HG03196 (cell line): ENCODE measurements around the gene LILRB2.
"Not testable (repeated sequence)": the region's sequence is repeated elsewhere in the genome, so short reads cannot be mapped to it uniquely, and the experiment has no call there.

ENCODE experiments used
- ATAC-seq: cut with Tn5 transposase; IDR thresholded peaks from one replicate; pipeline ENCODE4 v1.9.1; 2021; ENCODE audit not compliant: unreplicated experiment

Gene LILRB2

DNA sequence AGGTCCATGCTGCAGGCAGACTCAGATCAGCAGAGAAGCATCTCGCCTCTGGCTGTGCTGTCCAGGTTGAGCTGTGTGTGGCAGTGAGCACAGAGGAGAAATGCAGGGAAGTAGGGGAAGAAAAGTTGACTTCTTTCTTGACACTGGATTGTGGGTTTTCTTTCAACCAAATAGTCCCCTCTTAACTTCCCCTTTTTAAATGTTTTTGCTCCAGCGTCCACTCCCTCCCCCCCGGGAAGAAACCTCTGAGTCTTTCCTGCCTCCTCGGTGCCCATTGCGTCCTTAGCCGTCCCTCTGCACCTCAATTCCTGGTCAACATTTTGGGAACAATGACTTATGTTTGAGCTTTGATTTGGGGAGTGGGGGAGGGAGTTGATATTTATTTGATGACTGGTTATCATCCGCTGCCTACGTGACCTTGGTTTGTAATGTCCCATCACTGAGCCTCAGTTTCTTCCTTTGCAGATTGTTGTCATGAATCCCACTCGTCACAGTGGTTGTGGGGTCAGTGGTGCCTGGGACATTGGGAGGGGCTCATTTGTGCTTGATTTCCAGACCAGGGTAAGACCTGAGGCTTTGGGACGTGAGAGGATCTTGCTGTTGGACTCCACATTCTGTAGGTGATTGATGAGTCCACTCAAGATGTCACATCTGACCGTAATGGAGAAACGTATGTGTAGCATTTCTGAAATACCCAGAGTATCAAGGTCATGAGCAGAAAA, at the start of gene LILRB2:
Gene LILRB2 (minus strand): TSS at position 104 of the 722 bp plus-strand sequence. CDS start 614 bp downstream, outside the sequence.
- ATAC-seq = no peak

DNA sequence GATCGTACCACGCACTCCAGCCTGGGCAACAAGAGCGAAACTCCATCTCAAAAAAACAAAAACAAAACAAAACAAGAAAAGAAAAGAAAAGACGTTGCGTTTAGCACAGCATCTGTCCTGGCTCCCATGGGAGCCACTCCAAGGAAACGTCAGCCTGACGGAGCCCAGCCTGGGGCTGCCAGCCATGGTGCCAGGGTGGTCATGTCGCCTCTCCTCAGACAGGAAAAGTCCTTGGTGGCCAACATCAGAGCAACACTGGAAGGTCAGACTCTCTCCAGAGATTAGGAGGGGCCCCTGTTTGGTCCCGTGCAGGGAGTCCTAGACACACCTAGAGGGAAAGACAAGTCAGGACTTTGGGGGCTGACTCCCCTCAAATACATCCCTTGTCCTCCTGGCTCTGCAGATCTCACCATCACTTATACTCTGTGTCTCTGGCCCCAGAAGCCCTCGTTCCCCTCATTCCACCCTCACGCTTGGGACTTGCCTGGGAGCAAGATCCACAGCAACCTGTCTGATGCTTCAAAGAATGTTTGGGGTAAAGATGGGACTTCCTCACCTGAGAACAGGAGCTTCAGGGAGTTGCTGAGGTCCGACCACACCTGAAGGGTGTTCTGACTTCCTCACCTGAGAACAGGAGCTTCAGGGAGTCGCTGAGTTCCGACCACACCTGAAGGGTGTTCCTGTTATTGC, 48.7 kb upstream of the LILRB2 start:
- no peak for ATAC-seq

DNA sequence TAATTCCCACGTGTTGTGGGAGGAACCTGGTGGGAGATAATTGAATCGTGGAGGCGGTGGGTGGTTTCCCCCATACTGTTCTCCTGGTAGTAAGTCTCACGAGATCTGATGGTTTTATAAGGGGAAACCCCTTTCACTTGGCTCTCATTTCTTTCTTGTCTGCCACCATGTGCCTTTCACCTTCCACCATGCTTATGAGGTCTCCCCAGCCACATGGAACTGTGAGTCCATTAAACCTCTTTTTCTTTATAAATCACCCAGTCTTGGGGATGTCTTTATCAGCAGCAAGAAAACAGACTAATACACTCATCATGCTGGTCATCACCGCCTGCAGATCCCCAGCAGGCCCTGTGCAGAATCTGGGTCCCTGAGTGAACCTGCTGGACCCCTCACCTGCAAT, 47.9 kb upstream of the LILRB2 start:
- not testable (repeated sequence) for ATAC-seq

DNA sequence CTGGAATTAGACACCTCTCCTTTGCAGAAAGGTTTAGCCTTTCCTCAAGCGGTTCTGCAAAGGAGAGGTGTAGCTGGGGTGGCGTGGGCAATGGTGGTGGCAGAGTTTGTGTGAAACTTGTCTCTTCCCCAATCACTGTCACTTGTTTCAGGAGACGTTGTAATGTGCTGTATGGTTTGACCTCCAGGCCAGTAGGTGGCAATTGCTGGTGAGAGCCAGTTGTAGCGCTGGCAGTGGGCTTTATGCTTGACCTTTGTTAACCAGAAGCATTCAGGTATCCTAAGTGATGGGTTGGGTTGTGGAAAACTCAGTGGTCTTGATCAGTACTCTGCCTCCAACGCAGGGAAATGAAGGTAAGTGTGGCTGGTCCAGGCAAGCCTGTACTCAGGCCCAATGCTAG, 44.7 kb upstream of the LILRB2 start:
- no peak for ATAC-seq

DNA sequence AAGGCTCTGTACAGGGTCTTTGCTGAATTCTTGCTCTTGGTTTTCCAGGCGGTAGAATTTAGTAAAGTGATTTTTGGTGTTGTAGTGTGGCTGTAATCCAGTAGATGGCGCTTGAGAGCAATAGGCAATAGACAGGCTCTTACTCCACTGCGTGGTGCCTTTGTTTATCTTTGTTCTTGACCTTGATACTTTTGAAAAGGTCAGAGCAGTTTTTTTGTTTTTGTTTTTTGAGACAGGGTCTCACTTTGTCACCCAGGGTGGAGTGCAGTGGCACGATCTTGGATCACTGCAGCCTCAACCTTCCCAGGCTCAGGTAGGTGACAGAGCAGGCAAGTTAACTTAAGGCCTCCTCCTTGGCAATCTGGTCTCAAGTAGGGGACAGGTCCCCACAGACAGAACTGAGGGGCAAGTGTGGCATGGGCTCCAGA, 44.3 kb upstream of the LILRB2 start:
- no peak for ATAC-seq

DNA sequence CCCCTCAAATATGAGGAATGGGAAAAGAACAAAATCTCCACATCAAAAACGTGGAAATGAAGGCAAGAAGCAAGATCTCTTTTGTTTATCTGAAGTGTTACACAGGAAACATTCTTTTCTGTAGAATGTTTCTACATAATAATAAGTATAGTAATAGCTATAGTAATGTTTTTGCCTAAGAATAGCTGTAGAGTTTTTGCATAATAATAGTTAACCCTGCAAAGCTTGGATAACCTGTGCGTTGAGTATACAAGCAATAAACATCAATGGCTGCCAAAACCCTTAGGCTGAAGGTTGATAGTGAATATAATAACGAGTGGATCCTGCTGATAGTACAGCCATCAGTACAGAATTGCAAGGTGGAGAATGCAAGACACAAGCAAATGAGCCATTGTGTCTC, 43.2 kb upstream of the LILRB2 start:
- no peak for ATAC-seq

DNA sequence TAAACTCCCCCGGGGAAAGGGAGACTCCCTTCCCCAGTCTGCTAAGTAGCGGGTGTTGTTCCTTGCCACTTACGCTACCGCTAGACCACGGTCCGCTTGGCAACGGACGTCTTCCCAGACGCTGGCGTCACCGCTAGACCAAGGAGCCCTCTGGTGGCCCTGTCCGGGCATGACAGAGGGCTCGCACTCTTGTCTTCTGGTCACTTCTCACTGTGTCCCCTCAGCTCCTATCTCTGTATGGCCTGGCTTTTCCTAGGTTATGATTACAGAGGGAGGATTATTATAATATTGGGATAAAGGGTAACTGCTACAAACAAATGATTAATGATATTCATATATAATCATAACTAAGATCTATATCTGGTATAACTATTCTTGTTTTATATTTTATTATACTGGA, 42.0 kb upstream of the LILRB2 start:
- not testable (repeated sequence) for ATAC-seq

DNA sequence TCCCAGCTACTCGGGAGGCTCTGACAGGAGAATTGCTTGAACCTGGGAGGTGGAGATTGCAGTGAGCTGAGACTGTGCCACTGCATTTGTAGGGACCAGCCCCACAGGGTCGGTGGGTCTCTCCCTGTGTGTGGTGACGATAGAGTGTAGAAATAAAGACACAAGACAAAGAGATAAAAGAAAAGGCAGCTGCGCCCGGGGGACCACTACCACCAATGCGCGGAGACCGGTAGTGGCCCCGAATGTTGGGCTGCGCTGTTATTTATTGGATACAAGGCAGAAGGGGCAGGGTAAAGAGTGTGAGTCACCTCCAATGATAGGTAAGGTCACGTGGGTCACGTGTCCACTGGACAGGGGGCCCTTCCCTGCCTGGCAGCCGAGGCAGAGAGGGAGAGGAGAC, 41.4 kb upstream of the LILRB2 start:
- not testable (repeated sequence) for ATAC-seq

DNA sequence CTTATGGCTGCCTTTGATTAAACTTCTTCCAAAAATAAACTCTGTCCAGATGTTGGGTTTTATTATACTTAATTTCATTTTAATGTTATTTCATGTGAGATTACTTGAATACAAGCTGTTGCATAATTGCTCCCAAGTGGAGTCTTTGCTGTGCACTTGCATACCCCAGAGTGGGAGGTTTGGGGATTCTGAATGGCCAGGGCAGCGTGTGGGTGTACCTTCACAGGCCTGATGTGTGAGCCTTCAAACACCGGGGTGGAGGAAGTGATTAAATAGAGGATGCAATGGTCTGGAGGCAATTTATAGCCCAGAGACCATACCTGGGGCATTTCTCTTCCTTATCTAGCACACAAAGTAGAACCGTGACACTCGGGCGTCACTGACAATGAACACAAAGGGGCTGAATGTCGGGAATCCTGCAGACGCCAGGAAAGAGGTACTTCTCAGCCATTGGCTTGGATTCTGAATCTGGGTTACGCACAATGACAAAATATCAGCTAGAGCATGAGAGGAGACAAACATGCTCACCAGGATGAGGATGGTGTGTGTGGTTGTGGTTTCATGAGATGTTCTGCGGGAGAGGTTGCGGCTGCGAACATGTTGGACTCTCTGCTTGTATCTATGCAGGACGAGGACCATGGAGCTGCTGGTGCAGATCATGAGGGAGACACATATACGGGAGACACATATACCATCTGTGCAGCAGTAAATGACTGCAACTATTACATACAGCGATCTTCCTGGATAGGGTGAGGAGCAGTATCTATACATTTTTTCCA, 39.2 kb upstream of the LILRB2 start:
- no peak for ATAC-seq

DNA sequence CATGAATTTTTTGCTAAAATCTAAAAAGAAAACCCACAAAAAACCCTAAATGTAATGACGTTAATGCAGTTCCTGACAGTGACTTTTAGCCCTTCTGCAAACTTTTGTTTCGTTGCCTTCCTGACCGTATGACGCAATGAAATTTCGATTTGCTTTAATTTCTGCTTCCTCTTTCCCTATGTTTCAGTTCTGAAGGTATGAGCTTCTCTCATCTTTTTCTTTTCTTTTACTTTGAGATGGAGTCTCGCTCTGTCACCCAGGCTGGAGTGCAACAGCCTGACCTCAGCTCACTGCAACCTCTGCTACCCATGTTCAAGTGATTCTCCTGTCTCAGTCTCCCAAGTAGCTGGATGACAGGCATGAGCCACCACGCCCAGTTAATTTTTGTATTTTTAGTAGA, 38.1 kb upstream of the LILRB2 start:
- ATAC-seq = no peak

DNA sequence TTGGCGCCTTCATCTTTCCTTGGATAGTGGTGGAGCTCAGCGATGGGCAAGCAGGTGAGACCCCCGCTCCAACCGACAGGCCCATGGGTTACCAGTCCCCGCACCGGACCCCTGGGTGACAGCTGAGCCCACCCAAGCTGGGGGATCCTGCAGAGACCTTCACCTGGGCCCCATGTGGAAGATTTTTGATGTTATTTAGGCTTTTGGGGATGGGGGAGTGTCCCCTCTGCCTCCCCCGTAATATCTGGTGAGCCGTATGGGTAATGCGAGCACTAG, 37.0 kb upstream of the LILRB2 start:
- no peak for ATAC-seq

DNA sequence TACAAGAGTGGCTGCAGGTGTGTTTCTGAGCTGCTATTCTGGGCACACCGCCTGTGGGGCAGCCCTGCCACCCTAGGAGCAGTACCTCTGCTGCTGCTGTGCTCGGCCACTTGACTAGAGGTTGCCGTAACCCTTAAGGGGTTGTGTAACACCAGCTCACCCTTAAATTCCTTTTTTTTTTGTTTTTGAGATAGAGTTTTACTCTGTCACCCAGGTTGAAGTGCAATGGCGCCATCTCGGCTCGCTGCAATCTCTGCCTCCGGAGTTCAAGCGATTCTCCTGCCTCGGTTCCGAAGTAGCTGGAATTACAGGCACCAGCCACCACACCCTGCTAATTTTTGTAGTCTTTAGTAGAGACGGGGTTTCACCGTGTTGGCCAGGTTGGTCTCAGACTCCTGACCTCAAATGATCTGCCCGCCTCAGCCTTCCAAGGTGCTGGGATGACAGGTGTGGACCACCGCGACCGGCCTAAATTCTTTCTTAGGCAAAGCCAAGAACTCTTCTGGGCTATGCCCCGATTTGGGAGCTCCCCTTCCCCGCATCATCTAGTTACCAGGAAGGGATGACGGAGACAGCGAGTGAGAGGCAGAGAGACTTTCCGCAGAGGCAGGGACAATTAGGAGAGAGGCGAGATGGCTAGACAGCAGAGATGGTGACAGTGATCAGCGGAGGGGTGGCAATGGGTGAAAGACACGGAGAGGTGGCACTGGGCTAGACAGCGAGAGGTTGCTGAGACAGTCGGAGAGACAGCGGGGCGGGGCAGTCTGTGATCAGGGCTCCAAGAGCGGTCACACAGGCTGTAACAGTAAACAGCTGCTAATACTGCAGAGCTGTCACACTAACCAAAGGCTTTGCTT, 36.4 kb upstream of the LILRB2 start:
- no peak for ATAC-seq

DNA sequence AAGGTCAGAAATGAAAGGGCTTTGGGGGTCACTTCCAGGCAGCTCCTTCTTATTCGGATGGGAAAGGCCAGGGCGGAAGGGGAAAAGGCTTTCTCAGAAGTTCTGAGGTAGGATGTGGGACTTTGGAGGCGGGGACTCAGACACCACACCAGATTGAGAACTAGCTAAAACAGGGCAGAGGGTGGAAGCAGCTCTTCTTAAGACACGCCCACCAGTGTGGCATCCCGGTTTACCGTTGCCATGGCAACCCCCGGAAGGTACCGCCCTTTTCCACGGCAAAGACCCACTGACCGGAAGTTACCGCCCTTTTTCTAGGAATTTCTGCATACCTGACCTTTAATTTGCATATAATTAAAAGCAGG, 35.8 kb upstream of the LILRB2 start:
- no peak for ATAC-seq

DNA sequence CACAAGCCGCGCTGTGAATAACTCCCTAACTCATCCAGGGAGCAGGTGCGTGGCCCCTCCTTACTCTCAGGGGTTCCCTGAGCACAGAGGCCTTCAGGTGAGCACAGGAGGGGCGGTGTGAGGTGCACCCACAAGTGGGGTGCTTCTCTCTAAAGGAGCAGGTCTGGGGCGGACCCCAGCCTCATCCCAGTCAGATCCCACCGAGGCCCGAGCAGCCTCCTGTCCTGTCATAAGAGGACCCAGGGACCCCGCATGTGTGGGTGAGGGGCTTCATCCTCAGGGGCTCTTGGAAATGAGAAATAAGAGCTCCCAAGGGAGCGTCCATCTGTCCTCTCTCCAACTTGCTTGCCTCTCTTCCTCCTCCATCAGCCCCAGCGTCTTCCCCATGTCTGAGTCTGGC, 35.0 kb upstream of the LILRB2 start:
- no peak for ATAC-seq

DNA sequence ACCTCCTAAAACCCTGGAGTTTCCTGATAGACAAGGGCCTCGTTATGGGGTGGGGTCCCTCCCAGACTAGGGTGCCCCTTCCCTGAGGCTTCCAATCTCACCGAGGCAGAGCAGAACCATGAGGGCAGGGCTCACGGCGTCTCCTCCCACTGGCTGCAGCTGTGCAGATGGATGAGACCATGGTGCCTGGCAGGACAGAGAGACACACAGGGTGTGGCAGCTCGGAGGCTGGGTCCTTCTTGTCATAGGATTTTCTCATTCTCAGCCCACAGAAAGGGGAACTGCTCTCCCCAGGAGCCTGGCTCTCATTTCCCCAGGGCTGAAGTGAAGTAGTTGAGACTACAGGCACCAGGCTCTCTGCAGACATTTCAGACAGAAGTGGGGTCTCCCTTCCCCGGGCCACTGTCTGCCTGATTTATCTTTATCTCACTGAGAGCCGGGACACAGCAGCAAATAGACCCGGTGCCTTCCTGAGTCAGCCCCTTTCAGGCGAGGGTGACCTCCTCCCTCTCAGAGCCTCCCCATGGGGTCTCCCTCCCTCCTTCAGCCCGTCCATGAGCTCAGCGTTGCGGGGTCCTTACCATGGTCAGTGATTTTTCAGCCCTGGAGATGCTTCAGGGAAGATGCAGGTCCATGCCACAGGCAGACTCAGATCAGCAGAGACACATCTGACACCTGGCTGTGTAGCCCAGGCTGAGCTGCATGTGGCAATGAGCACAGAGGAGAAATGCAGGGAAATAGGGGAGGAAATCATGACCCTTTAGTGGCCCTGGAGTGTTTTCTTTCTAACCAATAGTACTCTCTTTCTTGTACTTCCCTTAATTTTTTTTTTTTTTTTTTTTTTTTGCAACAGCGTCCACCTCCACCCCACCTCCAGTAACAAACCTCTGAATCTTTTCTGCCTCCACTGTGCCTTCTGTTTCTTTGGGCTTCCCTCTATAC, 31.8 kb upstream of the LILRB2 start, which contains the start of gene LILRA5:
Gene LILRA5 (minus strand): TSS at position 731 of the 942 bp plus-strand sequence. CDS start 147 bp downstream, at position 584.
- no peak for ATAC-seq

DNA sequence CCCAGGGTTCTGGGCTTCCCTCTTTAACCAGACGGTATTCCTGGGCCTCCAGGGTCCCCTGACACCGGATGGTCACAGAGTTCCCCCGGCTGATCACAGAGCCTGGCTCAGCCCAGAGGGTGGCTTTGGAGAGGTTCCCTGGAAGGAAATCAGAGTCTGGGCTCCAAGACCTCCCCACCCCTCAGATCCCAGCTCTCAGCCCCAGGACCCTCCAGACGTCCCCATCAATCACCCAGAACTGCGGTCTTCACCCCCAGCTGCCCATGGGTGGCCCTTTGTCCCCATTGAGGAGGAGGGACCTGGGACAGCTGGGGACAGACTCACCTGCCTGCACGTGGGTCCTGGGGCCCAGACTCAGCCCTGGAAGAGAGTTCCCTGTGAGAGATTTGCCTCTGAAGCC, 31.1 kb upstream of the LILRB2 start:
- no peak for ATAC-seq

DNA sequence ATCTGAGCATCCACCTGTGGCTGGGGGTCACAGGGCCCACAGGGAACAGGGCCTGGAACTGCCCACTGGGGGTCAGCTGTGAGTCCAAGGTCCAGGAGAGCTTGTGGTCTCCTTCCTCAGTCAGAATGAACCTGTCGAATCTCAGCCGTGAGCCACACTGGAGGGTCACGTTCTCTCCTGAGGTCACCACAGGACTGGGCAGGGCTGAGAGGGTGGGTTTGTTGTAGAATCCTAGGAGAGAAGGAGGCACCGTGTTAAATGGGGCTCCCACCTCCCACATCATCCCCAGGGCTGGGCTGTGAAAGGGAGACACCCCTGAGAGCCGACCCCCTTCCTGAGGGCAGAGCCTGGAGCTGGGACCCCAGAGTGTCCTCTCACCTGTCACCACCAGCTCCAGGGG, 30.6 kb upstream of the LILRB2 start:
- ATAC-seq = no peak

DNA sequence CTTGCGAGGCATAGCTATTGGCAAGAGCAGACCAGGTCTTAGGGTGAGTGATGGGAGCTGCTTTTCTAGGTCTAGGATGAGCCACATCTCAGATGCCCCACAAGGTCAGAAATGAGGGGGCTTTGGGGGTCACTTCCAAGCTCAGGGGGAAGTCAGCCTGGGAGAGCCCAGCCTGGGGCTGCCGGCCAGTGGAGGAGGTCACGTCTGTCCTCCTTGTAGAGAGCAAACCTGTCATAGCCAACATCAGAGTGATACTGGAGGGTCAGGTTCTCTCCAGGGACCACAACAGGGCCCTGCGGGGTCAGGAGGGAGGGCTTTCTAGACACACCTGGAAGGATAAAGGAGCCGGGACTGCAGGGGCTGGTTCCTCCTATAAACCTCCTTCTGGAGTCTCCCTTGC, 29.6 kb upstream of the LILRB2 start:
- ATAC-seq = no peak

DNA sequence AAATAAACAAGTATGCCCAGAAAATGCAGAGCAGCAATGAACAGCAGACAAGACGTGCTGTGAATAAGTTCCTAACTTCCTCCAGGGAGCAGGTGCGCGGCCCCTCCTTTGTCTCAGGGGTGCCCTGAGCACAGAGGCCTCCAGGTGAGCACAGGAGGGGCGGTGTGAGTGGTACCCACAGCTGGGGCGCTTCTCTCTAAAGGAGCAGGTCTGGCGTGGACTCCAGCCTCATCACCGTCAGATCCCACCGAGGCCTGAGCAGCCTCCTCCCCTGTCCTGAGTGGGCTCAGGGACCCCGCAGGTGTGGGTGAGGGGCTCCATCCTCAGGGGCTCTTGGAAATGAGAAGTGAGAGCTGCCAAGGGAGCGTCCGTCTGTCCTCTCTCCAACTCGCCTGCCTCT, 28.9 kb upstream of the LILRB2 start:
- no peak for ATAC-seq

DNA sequence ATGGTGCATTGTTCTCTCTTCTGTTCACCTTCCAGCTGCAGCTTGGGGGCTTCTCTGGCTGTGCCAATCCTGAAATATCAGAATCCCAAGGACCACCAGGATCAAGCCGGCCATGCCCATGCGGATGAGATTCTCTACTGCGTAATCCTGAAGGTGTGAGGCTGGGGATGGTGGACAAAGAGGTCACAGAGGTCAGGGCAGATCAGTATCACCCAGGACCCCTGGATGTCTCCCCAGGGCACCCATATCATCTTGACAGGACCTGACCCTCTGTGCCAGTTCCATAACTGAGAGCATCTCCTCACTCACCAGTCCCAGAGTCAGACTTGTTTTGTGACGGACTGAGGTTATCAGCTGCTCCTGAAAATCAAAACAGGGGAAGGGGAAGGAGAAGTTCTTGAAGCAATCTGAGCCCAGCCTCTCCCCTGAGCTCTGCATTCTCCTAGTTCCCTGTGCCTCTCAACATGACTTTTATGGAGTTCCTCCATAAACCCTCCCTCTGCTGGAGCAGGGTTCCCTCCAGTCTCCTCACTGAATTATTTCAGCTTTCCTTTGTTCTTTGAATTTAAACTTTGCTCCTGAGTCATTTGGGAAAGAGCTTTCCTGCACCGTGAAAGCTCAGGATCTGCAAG, 26.6 kb upstream of the LILRB2 start:
- no peak for ATAC-seq
